ENCODE data around the gene CKAP2L.

DNA sequence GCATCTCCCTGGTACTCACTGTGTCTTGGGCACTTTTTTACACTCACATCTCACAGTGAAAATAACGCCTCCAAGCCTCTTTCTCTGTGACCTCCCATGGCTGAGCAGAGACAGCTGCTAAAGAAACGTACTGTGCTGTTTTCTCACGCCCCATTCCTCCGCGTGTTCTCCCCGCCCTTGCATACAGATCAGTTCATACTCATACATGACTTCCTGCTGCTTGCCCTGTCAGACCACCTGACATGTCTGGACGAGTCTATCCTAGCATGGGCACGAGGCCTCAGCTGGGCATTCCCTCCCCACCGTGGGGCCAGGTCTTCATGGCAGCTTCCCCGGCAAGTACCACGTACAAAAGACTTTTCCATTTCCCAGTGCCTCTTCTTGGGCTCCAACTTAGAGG is 41.1 kb upstream of the CKAP2L start:
- TF ChIP-seq RAD21 (conservative IDR thresholded peaks at IDR 0.05) (no peak), POLR2AphosphoS5 (IDR thresholded peaks at IDR 0.05) (no peak), EZH2 (IDR thresholded peaks at IDR 0.05; ENCODE audit: borderline replicate concordance, insufficient read depth, low read length, poor library complexity, severe bottlenecking) (no peak), EP300 (conservative IDR thresholded peaks at IDR 0.05; ENCODE audit: poor library complexity, severe bottlenecking) (no peak), TAF1 (IDR thresholded peaks at IDR 0.05; ENCODE audit: low read depth) (no peak), SMC3 (conservative IDR thresholded peaks at IDR 0.05; ENCODE audit: poor library complexity) (no peak), MXI1 (conservative IDR thresholded peaks at IDR 0.05; ENCODE audit: poor library complexity, severe bottlenecking) (no peak)
- TF ChIP-seq, protein P1, sequence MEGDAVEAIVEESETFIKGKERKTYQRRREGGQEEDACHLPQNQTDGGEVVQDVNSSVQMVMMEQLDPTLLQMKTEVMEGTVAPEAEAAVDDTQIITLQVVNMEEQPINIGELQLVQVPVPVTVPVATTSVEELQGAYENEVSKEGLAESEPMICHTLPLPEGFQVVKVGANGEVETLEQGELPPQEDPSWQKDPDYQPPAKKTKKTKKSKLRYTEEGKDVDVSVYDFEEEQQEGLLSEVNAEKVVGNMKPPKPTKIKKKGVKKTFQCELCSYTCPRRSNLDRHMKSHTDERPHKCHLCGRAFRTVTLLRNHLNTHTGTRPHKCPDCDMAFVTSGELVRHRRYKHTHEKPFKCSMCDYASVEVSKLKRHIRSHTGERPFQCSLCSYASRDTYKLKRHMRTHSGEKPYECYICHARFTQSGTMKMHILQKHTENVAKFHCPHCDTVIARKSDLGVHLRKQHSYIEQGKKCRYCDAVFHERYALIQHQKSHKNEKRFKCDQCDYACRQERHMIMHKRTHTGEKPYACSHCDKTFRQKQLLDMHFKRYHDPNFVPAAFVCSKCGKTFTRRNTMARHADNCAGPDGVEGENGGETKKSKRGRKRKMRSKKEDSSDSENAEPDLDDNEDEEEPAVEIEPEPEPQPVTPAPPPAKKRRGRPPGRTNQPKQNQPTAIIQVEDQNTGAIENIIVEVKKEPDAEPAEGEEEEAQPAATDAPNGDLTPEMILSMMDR (IDR thresholded peaks at IDR 0.05; ENCODE audit: poor library complexity, severe bottlenecking): no peak
- TF ChIP-seq, protein P2, sequence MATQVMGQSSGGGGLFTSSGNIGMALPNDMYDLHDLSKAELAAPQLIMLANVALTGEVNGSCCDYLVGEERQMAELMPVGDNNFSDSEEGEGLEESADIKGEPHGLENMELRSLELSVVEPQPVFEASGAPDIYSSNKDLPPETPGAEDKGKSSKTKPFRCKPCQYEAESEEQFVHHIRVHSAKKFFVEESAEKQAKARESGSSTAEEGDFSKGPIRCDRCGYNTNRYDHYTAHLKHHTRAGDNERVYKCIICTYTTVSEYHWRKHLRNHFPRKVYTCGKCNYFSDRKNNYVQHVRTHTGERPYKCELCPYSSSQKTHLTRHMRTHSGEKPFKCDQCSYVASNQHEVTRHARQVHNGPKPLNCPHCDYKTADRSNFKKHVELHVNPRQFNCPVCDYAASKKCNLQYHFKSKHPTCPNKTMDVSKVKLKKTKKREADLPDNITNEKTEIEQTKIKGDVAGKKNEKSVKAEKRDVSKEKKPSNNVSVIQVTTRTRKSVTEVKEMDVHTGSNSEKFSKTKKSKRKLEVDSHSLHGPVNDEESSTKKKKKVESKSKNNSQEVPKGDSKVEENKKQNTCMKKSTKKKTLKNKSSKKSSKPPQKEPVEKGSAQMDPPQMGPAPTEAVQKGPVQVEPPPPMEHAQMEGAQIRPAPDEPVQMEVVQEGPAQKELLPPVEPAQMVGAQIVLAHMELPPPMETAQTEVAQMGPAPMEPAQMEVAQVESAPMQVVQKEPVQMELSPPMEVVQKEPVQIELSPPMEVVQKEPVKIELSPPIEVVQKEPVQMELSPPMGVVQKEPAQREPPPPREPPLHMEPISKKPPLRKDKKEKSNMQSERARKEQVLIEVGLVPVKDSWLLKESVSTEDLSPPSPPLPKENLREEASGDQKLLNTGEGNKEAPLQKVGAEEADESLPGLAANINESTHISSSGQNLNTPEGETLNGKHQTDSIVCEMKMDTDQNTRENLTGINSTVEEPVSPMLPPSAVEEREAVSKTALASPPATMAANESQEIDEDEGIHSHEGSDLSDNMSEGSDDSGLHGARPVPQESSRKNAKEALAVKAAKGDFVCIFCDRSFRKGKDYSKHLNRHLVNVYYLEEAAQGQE (IDR thresholded peaks at IDR 0.05; ENCODE audit: borderline replicate concordance): no peak
